CMK (cell line): ENCODE results near the gene GRK2.
"Not testable (repeated sequence)": the region's sequence is repeated elsewhere in the genome, so short reads cannot be mapped to it uniquely, and the experiment has no call there.

Experiments
- DNase-seq: peaks from one replicate; pipeline ENCODE4 v3.0.0-alpha.2; 2010; ENCODE audit warnings: low read depth

The GRK2 gene

GRCh38 chr11:67266449-67267187 is at the start of gene GRK2:
GRK2 (plus strand) TSS chr11:67266473; CDS start chr11:67266700, 227 bp downstream.
- DNase-seq, result no peak

- DNase-seq, result no peak
Observed at GRCh38 chr11:67227726-67228125, 38.5 kb upstream of the GRK2 start.

DNA sequence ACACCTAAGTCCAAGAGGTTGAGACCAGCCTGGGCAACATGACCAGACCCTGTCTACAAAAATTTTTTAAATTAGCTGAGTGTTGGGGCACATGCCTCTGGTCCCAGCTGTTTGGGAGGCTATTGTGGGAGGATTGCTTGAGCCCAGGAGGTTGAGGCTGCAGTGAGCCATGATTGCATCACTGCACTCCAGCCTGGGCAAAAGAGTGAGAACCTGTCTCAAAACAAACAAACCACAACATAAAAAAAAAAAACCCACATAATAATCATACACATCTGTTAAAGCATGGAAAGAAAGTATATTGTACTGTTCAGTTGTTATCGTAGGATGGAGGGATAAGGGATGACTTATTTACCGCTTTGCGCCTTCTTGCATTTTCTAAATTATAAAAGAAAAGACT is 35.9 kb upstream of the GRK2 start:
- no peak for DNase-seq

- DNase-seq, result no peak
Observed at GRCh38 chr11:67230886-67231285, 35.4 kb upstream of the GRK2 start.

GRCh38 chr11:67233584-67234190 is 32.6 kb upstream of the GRK2 start:
- DNase-seq, result no peak

DNA sequence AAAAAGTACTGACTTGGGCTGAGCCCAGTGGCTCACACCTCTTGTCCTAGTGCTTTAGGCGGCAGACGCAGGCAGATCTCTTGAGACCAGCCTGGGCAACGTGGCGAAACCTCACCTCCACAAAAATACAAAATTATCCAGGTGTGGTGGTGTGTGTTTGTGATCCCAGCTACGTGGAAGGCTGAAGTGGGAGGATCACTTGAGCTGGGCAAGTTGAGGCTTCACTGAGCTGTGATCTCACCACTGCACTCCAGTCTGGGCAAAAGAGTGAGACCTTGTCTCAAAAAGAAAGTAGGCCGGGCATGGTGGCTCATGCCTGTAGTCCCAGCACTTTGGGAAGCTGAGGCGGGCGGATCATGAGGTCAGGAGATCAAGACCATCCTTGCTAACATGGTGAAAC is 31.7 kb upstream of the GRK2 start:
- not testable (repeated sequence) for DNase-seq

DNA sequence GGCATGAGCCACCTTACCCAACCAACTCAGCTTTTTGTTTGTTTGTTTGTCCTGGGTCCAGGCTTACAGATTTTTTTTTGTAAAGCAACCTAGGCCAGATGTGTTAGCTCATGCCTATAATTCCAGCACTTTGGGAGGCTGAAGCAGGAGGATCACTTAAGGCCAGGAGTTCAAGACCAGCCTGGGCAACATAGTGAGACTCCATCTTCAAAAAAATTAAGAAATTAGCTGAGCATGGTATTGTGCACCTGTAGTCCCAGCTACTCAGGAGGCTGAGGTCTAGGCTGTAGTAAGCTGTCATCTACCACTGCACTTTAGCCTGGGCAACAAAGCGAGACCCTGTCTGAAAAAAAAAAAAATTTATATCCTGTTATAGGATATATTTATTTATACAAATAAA is 28.7 kb upstream of the GRK2 start:
- DNase-seq, result no peak

DNA sequence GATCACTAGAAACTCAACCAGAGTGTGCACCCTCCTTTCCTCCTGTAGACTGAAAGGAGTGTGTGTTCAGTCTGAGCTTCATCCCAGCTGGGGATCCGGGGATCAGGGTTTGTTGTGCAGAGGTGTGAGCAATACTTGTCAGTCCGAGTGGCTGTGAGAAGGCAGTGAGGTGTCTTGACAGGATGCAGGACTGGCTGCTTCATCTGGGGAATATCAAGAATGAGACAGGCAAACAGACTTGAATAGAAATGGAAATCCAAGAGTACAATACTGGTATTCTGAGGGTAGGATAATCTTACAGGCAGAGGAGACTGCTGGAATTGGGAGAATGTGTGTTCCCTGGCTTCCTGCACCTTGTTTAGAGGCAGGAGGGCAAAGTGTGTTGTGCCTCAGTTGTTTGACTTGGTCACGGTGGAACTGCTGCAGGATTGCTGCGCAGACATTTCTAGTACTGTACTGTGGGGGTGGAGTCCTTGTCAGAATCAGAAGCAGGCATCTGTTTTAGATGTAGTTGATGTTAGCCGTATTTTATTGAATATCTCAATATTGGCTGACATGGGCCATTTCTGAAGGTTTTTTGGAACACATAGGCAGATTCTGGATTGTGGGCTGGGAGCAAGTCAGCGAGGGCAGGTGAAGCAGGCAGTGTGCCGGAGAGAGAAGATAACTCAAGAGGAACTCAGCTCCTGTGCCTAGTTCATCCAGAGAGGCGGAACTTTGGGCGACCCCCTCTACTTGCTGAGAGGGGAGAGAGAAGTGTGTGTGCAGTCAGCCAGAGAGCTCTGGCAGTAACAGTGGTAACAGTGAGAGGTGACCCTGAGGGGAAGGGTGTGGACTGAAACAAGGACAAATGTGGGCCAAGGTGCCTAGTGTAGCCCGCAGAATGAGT is 27.1 kb upstream of the GRK2 start:
- DNase-seq, result no peak

GRCh38 chr11:67239783-67240575 is 26.3 kb upstream of the GRK2 start:
- peak; percentile 95 for DNase-seq

DNA sequence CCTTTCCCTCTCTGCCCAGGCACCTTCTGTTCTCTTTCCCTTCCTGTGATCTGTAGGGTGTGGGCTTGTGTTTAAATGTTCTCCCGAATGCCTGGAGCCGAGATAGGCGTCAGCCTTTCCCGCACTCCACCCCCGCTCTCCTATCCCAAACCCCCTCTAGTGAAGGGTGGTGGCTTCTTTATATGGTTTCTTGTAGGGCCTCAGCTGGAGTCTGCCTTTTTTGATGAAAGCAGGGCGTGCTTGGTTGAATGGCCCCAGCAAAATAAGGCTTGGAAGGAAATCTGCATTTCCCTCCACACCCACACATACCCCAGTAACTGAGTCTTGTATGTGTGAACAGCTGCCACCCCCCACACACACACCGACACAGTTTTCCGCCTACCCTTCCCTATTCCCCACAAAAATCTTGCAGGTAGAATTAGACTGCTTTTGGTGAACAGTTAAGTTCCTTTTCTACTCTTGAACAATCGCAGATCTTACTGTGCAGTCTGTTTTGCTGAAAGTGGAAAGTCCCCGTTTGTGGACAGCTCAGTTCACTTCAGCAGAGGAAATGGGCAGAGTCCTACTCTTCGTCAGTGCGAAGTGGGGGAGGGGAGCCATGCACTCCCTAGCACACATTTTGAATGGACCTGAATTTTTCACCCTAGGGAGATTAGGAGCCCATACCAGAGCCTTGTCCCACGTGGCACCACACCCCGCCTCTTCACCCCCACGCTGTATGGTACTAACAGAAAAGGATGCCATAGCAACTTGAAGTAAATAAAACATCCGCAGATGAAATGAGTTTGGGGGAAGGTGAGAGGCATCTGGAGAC is 25.5 kb upstream of the GRK2 start:
- DNase-seq, result peak; percentile 65

- DNase-seq, result no peak
Observed at GRCh38 chr11:67242548-67242947, 23.7 kb upstream of the GRK2 start.

DNA sequence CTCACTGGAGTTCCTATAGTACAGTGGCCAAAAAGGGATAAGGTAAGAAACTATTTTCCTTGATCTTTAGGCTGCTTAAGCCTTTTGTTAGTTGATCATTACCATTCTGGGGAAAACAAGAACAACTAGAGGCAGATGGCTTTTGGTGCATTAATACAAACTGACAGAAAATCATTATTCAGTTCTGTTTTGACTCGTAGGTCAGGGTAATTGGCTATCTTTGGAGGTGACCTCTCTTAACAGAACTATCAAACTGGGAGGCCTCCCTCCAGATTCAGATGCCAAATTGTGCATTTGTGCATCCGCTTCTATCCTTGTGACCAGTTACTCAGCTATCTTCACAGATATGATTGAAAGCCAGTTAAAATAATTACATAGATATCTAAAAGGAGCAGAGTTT is 23.2 kb upstream of the GRK2 start:
- no peak for DNase-seq

GRCh38 chr11:67245046-67245445 is 21.2 kb upstream of the GRK2 start:
- DNase-seq, result no peak

DNA sequence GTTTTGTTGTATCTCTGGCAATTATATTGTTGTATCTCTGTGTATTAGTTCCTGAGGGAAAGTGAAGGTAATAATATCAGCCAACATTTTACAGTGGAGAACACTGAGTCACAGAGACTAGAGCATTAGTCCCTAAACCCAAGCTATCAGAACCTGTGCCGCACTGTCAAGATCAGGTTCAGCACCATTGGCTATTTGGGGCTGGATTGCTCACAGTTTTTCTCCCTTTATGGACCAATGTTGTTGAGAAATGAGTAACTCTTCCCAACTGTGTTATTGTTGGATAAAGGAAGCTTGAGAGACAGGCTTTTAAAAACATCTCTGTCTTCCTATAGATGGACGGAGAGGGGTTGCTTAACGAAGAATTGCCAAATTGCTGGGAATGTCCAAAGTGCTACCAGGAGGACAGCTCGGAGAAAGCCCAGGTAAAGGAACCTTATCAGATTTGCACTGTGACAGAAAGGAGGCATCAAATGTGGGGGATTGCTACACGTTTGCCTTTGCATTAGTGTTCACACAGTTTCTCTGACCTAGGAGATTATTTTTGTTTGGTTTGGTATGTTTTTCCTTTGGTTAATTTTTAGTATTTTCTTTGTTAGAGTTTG is 18.2 kb upstream of the GRK2 start:
- DNase-seq, result no peak

GRCh38 chr11:67248653-67249052 is 17.6 kb upstream of the GRK2 start:
- no peak for DNase-seq

GRCh38 chr11:67250059-67251043 is 15.9 kb upstream of the GRK2 start:
- DNase-seq, result no peak

DNA sequence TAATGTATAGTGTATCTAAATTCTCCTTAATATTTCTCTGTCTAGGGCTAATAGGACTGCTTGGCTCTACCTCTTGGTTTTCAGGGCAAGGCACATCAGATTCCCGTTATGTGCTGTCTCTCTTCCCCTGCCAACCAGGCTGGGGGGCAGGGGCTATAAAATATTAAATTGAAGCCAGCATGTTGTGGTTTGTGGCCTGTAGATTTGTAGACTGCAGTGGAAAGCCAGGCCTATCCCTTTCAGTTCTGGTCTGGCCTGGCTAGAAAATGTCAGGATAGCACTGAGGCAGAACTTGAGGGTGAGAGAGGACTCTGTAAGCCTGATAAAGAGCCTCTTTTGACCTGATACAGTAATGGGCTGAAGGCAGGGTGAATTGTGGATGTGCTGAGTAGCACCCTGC is 14.4 kb upstream of the GRK2 start:
- DNase-seq, result no peak

- DNase-seq, result no peak
Observed at GRCh38 chr11:67252831-67253239, 13.4 kb upstream of the GRK2 start.

DNA sequence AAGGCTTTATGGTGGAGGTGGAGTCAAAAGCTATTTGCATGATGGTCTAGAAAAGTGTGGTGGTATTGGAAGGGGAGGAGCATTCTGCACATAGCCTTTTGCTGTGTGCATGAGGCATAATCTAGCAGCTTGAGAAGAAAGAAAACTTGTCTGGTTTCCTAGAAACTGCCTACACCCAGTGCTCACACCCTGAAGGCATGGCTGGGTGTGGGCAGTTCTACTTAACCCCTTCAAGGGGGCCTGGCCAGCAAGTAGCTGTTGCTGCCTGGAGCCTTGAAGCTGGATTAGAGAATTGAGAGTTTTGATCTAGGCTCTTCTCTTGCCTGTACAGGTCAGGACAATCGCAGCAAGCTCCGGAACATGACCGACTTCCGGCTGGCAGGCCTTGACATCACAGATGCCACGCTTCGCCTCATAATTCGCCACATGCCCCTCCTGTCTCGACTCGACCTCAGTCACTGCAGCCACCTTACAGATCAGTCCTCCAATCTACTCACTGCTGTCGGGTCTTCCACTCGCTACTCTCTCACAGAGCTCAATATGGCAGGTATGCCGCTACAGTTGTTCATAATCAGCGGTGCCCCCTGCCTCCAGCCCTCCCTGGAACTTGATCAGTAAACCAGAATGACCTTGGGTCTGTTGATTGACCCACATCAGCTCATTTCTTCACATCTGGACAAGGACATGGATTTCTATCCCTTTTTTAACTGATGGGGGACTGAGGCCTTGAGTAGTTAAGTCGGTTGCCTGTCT is 12.2 kb upstream of the GRK2 start:
- DNase-seq, result no peak
